ENCODE data around the gene ANO5. TPM values are rescaled to one million over a fixed set of nuclear protein-coding genes. Genes with fewer than 3 reads are reported as not detected.

Gene ANO5
- total and polyA plus RNA-seq, 2 of the 8 experiments (the other 6 are each of a cell fraction or from before 2014, with no cell fraction given), result 2.6 to 5.0 TPM

DNA sequence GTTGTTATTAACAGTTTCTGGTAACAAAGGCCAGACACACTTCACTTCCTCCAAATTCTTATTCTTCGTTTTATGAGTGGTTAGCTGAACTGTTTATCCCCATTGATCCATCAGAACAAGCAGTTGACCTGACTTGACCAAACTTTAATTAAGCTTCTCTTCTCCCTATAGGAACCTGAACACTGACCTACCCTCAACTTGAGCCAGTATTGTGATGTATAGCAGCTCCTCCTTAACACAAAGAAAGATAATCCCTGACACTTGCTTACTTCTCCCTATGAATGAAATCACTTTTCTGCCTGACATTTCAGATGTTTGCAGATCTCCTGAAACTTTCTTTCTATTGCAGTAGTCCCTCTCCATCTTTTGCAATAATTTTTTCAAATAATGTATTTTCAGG is 41.9 kb downstream of the ANO5 start:
- WGBS, 2 experiments (ENCODE audit: extremely low coverage in 1 of 2, insufficient coverage in 1 of 2, insufficient read length in 1 of 2, insufficient replicate concordance in 2 of 2, low coverage in 1 of 2, low lambda C conversion rate in 2 of 2, missing lambda C conversion rate in 1 of 2), result 22% methylated on average over 1 of the region's 1 CpG; no CpG with 5 or more reads in 1 of the 2 experiments
- Histone ChIP-seq H3K9me3 (ENCODE audit: insufficient read depth in 2 of 2, low read depth in 1 of 2, low read length in 1 of 2) (no peaks in the 10 kb centered on the region), H2AK5ac (ENCODE audit: low read depth, low read length) (no peak overlapping the region), H2BK15ac (ENCODE audit: low read length) (no peak overlapping the region), H3K23me2 (ENCODE audit: low read depth, low read length) (no peaks in the 10 kb centered on the region), H2BK12ac (ENCODE audit: low read depth, low read length) (no peak overlapping the region), H3K4ac (replicated peaks; ENCODE audit: insufficient read length, low read depth, low read length) (no peak overlapping the region), H3K4me3 (ENCODE audit: extremely low read depth in 1 of 4, insufficient read depth in 2 of 4, low read depth in 3 of 4, low read length in 4 of 4) (peak overlapping the region in 1 of 4 experiments; percentile 34; a peak in 1 of 8 replicates), H3K56ac (replicated peaks; ENCODE audit: insufficient read length, low read depth, low read length) (no peak overlapping the region), H3K18ac (ENCODE audit: extremely low read depth, low read length) (no peak overlapping the region), H3K79me2 (ENCODE audit: control insufficient read depth in 1 of 2, insufficient read depth in 2 of 2, low read length in 2 of 2) (no peaks in the 10 kb centered on the region), H4K20me1 (replicated peaks in 1 of 2; ENCODE audit: control insufficient read depth in 1 of 2, insufficient read depth in 2 of 2, low read length in 2 of 2) (no peaks in the 10 kb centered on the region), H2AFZ (ENCODE audit: low read length) (no peak overlapping the region), H4K8ac (ENCODE audit: extremely low read depth, insufficient read depth, low read length) (no peak overlapping the region), H3K27me3 (replicated peaks in 1 of 4; ENCODE audit: control insufficient read depth in 3 of 4, extremely low read depth in 1 of 4, insufficient read depth in 3 of 4, low read length in 3 of 4) (no peaks in the 10 kb centered on the region), H3K4me2 (ENCODE audit: insufficient read depth in 1 of 2, low read depth in 2 of 2, low read length in 2 of 2) (peak overlapping the region; percentile 52 to 54), H2BK20ac (ENCODE audit: low read length) (no peak overlapping the region), H2BK5ac (ENCODE audit: low read depth, low read length) (no peak overlapping the region), H3K27ac (ENCODE audit: low read depth, low read length) (no peak overlapping the region), H3K23ac (ENCODE audit: insufficient read length) (no peak overlapping the region), H3K14ac (ENCODE audit: insufficient read length) (no peak overlapping the region), H4K91ac (replicated peaks; ENCODE audit: insufficient read length, low read length) (no peak overlapping the region), H3K4me1 (replicated peaks in 1 of 4; ENCODE audit: control insufficient read depth in 3 of 4, insufficient read depth in 4 of 4, low read length in 3 of 4) (peaks cover 0 to 2% (median 0%) of the 10 kb centered on the region in 4 experiments; a peak in 3 of 7 replicates), H3K9ac (replicated peaks in 1 of 4; ENCODE audit: extremely low read depth in 1 of 4, low read depth in 3 of 4, low read length in 3 of 4) (no peak overlapping the region), H3K36me3 (ENCODE audit: control insufficient read depth in 2 of 4, insufficient read depth in 4 of 4, low read length in 3 of 4) (no peaks in the 10 kb centered on the region), H2BK120ac (replicated peaks; ENCODE audit: low read depth, low read length) (no peak overlapping the region), H4K5ac (ENCODE audit: insufficient read length, low read depth, low read length) (no peak overlapping the region), H3K79me1 (ENCODE audit: low read depth, low read length) (no peaks in the 10 kb centered on the region)
- ChIA-PET POLR2A (ENCODE audit: partially characterized antibody) (no interaction called here), CTCF (ENCODE audit: partially characterized antibody) (interaction anchor here (0.6 to 2.9 kb wide), 5 partner anchors 10 to 301 kb away, joined by 3 to 17 read pairs (median 4); no protein-coding TSS in a partner anchor)
- FAIRE-seq (peak; percentile 82), DNase-seq (ENCODE audit: low read depth in 1 of 2, low spot score in 2 of 2) (peak in 1 of 2 experiments; percentile 1)
- 0 out of 3 replicates have a peak, but pooled peaks of 1 of the 2 experiments have one; percentile 25 for TF ChIP-seq EP300 (IDR thresholded peaks at IDR 0.05; ENCODE audit: borderline replicate concordance in 1 of 2, low read depth in 2 of 2, low read length in 2 of 2)
- TF ChIP-seq HDAC2 (IDR thresholded peaks at IDR 0.05; ENCODE audit: borderline replicate concordance in 1 of 2, low read depth in 2 of 2, low read length in 2 of 2), result peak in 1 of 2 experiments; percentile 52; a peak in 1 of 4 replicates
- no peak for TF ChIP-seq MAFK (IDR thresholded peaks at IDR 0.05; ENCODE audit: low read depth, low read length)
- TF ChIP-seq SAP30 (IDR thresholded peaks at IDR 0.05; ENCODE audit: insufficient read depth, insufficient replicate concordance, low read length), result no peak
- peak; percentile 53; the same call in 1 of the 2 replicates for TF ChIP-seq SP1 (IDR thresholded peaks at IDR 0.05; ENCODE audit: low read depth, low read length)

Measured in H1 (cell line).